Pancreas (tissue), 10 donors: ENCODE measurements around the gene TM4SF1. TPM values are rescaled to one million over a fixed set of nuclear protein-coding genes. Genes with fewer than 3 reads are reported as not detected.
A peak's percentile ranks its signal among the peaks of the same experiment; 100 is the strongest.

ENCODE experiments used
- ATAC-seq, 4 donors: fragments of 200-7000 bp; cut with Tn5 transposase; one replicate each; pipeline versions ENCODE4 v1.8.0 to v1.9.1; 2020; ENCODE audit warnings: mild to moderate bottlenecking in 4 of 4, moderate library complexity in 4 of 4
- DNase-seq, 6 donors: peaks; one replicate each; pipeline ENCODE4 v3.0.0-alpha.2; 2020
- FAIRE-seq: peaks from 2 replicates; lab custom pipeline; 2012; peaks lifted over from hg19 to GRCh38; lab: Jason Lieb, UNC
- H3K27ac ChIP-seq, 4 donors: fragments of 200-600 bp; sonication (generic); 1 replicate in 3 of 4; 2 replicates in 1 of 4; pipeline versions ENCODE4 v1.5.0 to v1.8.0; 2020
- H3K27me3 ChIP-seq, 4 donors: fragments of 200-600 bp; one replicate each; pipeline ENCODE4 v1.8.0; 2021
- H3K36me3 ChIP-seq, 3 donors: fragments of 200-600 bp; sonication (generic) in 1 of 3; one replicate each; pipeline versions ENCODE4 v1.5.0 to v1.8.0; 2020 to 2021
- H3K4me1 ChIP-seq, 3 donors: fragments of 200-600 bp; one replicate each; pipeline ENCODE4 v1.8.0; 2021
- H3K4me3 ChIP-seq, 4 donors: fragments of 200-600 bp; sonication (generic) in 2 of 4; one replicate each; pipeline versions ENCODE4 v1.5.0 to v1.8.0; 2020 to 2021
- H3K9me3 ChIP-seq, 4 donors: fragments of 200-600 bp; one replicate each; pipeline ENCODE4 v1.8.0; 2021
- CTCF ChIP-seq, 4 donors: fragments of 200-600 bp; sonication (generic) in 3 of 4; IDR thresholded peaks; one replicate each; pipeline versions ENCODE4 v1.5.0 to v1.8.0; 2021; ENCODE audit warnings: antibody characterized with exemption in 4 of 4
- WGBS, 2 donors: extraction: QIAGEN DNeasy Blood & Tissue Kit; methylation state at CpG; one replicate each; pipeline ENCODE4 v1.1.7; 2013; 5-methylcytosine and 5-hydroxymethylcytosine counted together
- intact Hi-C, 3 donors: fragments of 100-400 bp; cut with DNase I; formaldehyde crosslinking; loops; one replicate each; pipeline versions ENCODE4 v1.11.1 to v1.14.2; 2022
- polyA plus RNA-seq, 2 donors: library from polyadenylated mRNA; stranded (reverse); fragments of 200-250 nt; gene quantifications; one replicate each; pipeline ENCODE4 v1.2.3, GENCODE V29; 2013
- total RNA-seq, 6 donors: library from RNA; stranded (reverse); fragmentation: NEBNext Ultra II Directional in 4 of 6; extraction: Animal tissue kit (Norgen Biotek cat#: 25700) in 4 of 6; gene quantifications; one replicate each; pipeline versions ENCODE4 v1.2.1 to v1.2.4, GENCODE V29; 2021 to 2023
- donor health status: healthy with polysubstance abuse.
- donor health status: DM: no; HTN: no; CAD: no; lungs with moderate emphysema.
- donor health status: DM: no; HTN: no; CAD: no.
- donor health status: control.
- donor health status: control.
- donor health status: Bipolar disorder and iron deficiency.
- donor health status: DM: yes; HTN: yes; CAD: no.
- donor health status: DM: no; HTN: no; CAD: no.
- donor health status: DM: no; HTN: no; CAD: no.
- donor health status: DM: yes; HTN: yes; CAD: no.

TM4SF1 gene
- total and polyA plus RNA-seq, 8 donors: 53.7 to 226 (median 98.4) TPM

GRCh38 chr3:149402481-149402880, 25.0 kb upstream of the TM4SF1 start:
- ATAC-seq (no peak), FAIRE-seq (no peak), DNase-seq (no peak)
- 93 to 95% methylated on average over 3 of the region's 3 CpGs for WGBS, 2 donors
- intact Hi-C loops: no loop called here
- Histone ChIP-seq H3K4me3 (no peak overlapping the region), H3K9me3 (no peaks in the 10 kb centered on the region), H3K27ac (peak overlapping the region; percentile 65 to 89 (median 77)), H3K4me1 (peaks cover 14 to 55% (median 48%) of the 10 kb centered on the region in 3 donors), H3K36me3 (no peaks in the 10 kb centered on the region), H3K27me3 (no peaks in the 10 kb centered on the region)
- TF ChIP-seq CTCF (IDR thresholded peaks at IDR 0.05): no peak

DNA sequence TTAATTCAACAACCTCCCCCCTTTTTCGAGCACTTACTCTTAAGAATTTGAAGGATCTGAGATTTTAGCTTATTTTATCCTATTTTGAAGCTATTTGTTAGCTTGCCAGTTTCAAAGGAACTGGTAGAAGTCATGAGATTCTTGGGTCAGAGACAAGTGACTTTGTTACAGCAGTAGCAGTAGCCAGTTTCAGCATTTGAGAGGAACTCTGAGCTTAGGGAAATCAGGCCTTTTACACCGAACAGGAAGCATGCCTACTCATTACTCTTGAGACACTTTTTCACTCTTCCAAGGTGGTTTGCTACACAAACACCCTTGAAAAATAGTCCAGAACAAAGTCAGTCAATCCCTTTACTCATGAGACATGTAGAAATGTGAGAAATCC, 24.5 kb upstream of the TM4SF1 start:
- ATAC-seq (peak; percentile 18 to 50 (median 43)), FAIRE-seq (no peak), DNase-seq (no peak)
- peaks cover 9 to 50% (median 42%) of the 10 kb centered on the region in 3 donors for H3K4me1 ChIP-seq
- WGBS, 2 donors: 17 to 26% methylated on average over 2 of the region's 2 CpGs
- TF ChIP-seq CTCF (IDR thresholded peaks at IDR 0.05): no peak
- no peaks in the 10 kb centered on the region for H3K27me3 ChIP-seq
- intact Hi-C loops: no loop called here
- H3K36me3 ChIP-seq: no peaks in the 10 kb centered on the region
- H3K27ac ChIP-seq: peak overlapping the region; percentile 65 to 89 (median 77)
- H3K9me3 ChIP-seq: no peaks in the 10 kb centered on the region
- no peak overlapping the region for H3K4me3 ChIP-seq

- WGBS, 2 donors: 11 to 17% methylated on average over 3 of the region's 3 CpGs
- Histone ChIP-seq H3K36me3 (no peaks in the 10 kb centered on the region), H3K27me3 (no peaks in the 10 kb centered on the region), H3K4me1 (peaks cover 5 to 48% (median 42%) of the 10 kb centered on the region in 3 donors), H3K4me3 (no peak overlapping the region), H3K27ac (peak overlapping the region; percentile 67 to 89 (median 80)), H3K9me3 (no peaks in the 10 kb centered on the region)
- ATAC-seq: peak; percentile 90 to 95 (median 94)
- FAIRE-seq: peak; percentile 72
- DNase-seq: peak; percentile 77 to 89 (median 84)
- TF ChIP-seq CTCF (IDR thresholded peaks at IDR 0.05): no peak
- intact Hi-C loops: no loop called here
Measured at GRCh38 chr3:149401212-149401925, 23.9 kb upstream of the TM4SF1 start.

- Histone ChIP-seq H3K27ac (peak overlapping the region; percentile 67 to 89 (median 80)), H3K4me3 (no peak overlapping the region), H3K4me1 (peaks cover 10 to 55% (median 45%) of the 10 kb centered on the region in 3 donors), H3K27me3 (no peaks in the 10 kb centered on the region), H3K9me3 (no peaks in the 10 kb centered on the region), H3K36me3 (no peaks in the 10 kb centered on the region)
- FAIRE-seq (peak; percentile 34), ATAC-seq (peak in 2 of 4 donors; percentile 18 to 21), DNase-seq (no peak)
- intact Hi-C loops: no loop called here
- no peak for TF ChIP-seq CTCF (IDR thresholded peaks at IDR 0.05)
Measured at GRCh38 chr3:149400645-149401044, 23.2 kb upstream of the TM4SF1 start.

DNA sequence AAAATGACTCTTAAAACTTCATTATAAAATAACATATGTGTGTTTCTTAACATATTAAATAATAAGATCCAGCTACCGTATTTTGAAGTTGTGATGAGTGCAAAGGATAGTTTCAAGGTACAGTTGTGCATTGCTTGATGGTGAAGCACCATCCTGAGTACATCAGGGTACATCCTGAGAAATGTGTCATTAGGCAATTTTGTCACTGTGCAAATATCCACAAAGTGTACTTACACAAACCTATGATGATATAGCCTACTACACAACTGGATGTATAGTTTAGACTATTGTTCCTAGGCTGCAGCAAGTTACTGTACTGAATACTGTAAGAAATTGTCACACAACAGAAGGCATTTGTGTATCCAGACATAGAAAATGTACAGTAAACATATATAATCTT, 20.8 kb upstream of the TM4SF1 start:
- Histone ChIP-seq H3K4me3 (no peak overlapping the region), H3K36me3 (no peaks in the 10 kb centered on the region), H3K4me1 (peaks cover 31 to 67% (median 50%) of the 10 kb centered on the region in 3 donors), H3K27me3 (no peaks in the 10 kb centered on the region), H3K9me3 (no peaks in the 10 kb centered on the region), H3K27ac (no peak overlapping the region)
- no peak for DNase-seq
- no peak for FAIRE-seq
- no peak for TF ChIP-seq CTCF (IDR thresholded peaks at IDR 0.05)
- no peak for ATAC-seq
- intact Hi-C loops: loop anchor here in 2 of 3 donors (5.0 kb wide), 1 partner anchor 79 kb away; no protein-coding TSS in a partner anchor
- 93 to 98% methylated on average over 1 of the region's 1 CpG for WGBS, 2 donors
